MCF 10A (cell line): Measurements from ENCODE around the gene RBM20. TPM values are rescaled to one million over a fixed set of nuclear protein-coding genes. Genes with fewer than 3 reads are reported as not detected.
"Not testable (repeated sequence)": the region's sequence is repeated elsewhere in the genome, so short reads cannot be mapped to it uniquely, and the experiment has no call there.

ENCODE experiments used
- BruUV-seq: library from RNA; stranded (reverse); fragments of 400-500 nt; replicated peaks from 2 replicates; lab custom pipeline; 2021; lab: Mats Ljungman, UMichigan
- CTCF ChIA-PET: fragments of 300-600 bp; sonication (Branson Sonifier 250); formaldehyde crosslinking; extraction: SDS; loops from one replicate; lab custom pipeline; 2021; ENCODE audit warnings: antibody characterized with exemption, inconsistent platforms; lab: Yijun Ruan, JAX
- POLR2A ChIA-PET: fragments of 300-600, 350-650 bp; sonication (Branson Sonifier 250); formaldehyde crosslinking; extraction: SDS; loops from one replicate; lab custom pipeline; 2020; ENCODE audit warnings: antibody characterized with exemption, inconsistent platforms; lab: Yijun Ruan, JAX
- DNase-seq: peaks from one replicate; pipeline ENCODE4 v3.0.0-alpha.2; 2018; ENCODE audit not compliant: unreplicated experiment
- H3K27ac Mint-ChIP-seq: one replicate; pipeline ENCODE4 v1.8.0; 2022; ENCODE audit warnings: mild to moderate bottlenecking, low read depth, mixed read lengths; ENCODE audit not compliant: unreplicated experiment
- H3K27me3 Mint-ChIP-seq: one replicate; pipeline ENCODE4 v1.8.0; 2022; ENCODE audit warnings: mixed read lengths; ENCODE audit not compliant: insufficient read depth, unreplicated experiment
- H3K36me3 Mint-ChIP-seq: one replicate; pipeline ENCODE4 v1.8.0; 2022; ENCODE audit warnings: mild to moderate bottlenecking, moderate library complexity, mixed read lengths; ENCODE audit not compliant: insufficient read depth, unreplicated experiment
- H3K4me1 Mint-ChIP-seq: one replicate; pipeline ENCODE4 v1.8.0; 2022; ENCODE audit warnings: mixed read lengths; ENCODE audit not compliant: insufficient read depth, unreplicated experiment
- H3K4me3 Mint-ChIP-seq: one replicate; pipeline ENCODE4 v1.8.0; 2022; ENCODE audit warnings: mild to moderate bottlenecking, moderate library complexity, mixed read lengths; ENCODE audit not compliant: unreplicated experiment
- H3K9me3 Mint-ChIP-seq: one replicate; pipeline ENCODE4 v1.8.0; 2022; ENCODE audit warnings: mixed read lengths; ENCODE audit not compliant: unreplicated experiment
- intact Hi-C: fragments of 100-400 bp; cut with micrococcal nuclease; formaldehyde crosslinking; loops from 2 replicates; pipeline ENCODE4 v1.14.1; 2022
- total RNA-seq: library from RNA; stranded (reverse); gene quantifications from 2 replicates; pipeline ENCODE4 v1.2.3, GENCODE V29; 2022
- TF ChIP-seq, protein P1 (sequence below): fragments of 200-600 bp; IDR thresholded peaks from one replicate; pipeline ENCODE4 v1.8.0; 2022; ENCODE audit warnings: antibody characterized with exemption, mild to moderate bottlenecking; ENCODE audit not compliant: unreplicated experiment

RBM20 gene
- total RNA-seq, 1 experiment from 2014 or later: not detected

DNA sequence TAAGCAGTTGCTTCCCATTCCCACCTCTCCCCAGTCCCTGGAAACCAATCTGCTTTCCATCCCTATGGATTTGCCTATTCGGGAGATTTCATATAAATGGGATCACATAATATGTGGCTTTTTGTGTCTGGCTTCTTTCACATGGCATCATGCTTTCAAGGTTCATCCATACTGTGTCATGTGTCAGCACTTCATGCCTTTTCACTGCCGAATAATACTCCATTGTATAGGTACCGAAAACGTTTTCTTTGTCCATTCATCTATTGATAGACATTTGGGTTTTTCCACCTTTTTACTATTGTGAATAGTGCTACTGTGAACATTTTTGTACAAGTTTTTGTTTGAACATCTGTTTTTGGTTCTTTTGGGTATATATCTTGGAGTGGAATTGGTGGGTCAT, 12.5 kb downstream of the RBM20 start:
- Mint-ChIP-seq H3K4me1 (no peaks in the 10 kb centered on the region), H3K9me3 (no peaks in the 10 kb centered on the region), H3K27me3 (peaks cover 12% of the 10 kb centered on the region), H3K36me3 (no peaks in the 10 kb centered on the region), H3K4me3 (no peak overlapping the region), H3K27ac (no peak overlapping the region)
- TF ChIP-seq, protein P1, sequence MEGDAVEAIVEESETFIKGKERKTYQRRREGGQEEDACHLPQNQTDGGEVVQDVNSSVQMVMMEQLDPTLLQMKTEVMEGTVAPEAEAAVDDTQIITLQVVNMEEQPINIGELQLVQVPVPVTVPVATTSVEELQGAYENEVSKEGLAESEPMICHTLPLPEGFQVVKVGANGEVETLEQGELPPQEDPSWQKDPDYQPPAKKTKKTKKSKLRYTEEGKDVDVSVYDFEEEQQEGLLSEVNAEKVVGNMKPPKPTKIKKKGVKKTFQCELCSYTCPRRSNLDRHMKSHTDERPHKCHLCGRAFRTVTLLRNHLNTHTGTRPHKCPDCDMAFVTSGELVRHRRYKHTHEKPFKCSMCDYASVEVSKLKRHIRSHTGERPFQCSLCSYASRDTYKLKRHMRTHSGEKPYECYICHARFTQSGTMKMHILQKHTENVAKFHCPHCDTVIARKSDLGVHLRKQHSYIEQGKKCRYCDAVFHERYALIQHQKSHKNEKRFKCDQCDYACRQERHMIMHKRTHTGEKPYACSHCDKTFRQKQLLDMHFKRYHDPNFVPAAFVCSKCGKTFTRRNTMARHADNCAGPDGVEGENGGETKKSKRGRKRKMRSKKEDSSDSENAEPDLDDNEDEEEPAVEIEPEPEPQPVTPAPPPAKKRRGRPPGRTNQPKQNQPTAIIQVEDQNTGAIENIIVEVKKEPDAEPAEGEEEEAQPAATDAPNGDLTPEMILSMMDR: no peak
- no peak for DNase-seq
- CTCF ChIA-PET: interaction anchor here (1.5 kb wide), 1 partner anchor 12 kb away, joined by 3 read pairs; no protein-coding TSS in a partner anchor
- BruUV-seq: no TSS peak
- intact Hi-C loops: no loop called here
- POLR2A ChIA-PET: no interaction called here

DNA sequence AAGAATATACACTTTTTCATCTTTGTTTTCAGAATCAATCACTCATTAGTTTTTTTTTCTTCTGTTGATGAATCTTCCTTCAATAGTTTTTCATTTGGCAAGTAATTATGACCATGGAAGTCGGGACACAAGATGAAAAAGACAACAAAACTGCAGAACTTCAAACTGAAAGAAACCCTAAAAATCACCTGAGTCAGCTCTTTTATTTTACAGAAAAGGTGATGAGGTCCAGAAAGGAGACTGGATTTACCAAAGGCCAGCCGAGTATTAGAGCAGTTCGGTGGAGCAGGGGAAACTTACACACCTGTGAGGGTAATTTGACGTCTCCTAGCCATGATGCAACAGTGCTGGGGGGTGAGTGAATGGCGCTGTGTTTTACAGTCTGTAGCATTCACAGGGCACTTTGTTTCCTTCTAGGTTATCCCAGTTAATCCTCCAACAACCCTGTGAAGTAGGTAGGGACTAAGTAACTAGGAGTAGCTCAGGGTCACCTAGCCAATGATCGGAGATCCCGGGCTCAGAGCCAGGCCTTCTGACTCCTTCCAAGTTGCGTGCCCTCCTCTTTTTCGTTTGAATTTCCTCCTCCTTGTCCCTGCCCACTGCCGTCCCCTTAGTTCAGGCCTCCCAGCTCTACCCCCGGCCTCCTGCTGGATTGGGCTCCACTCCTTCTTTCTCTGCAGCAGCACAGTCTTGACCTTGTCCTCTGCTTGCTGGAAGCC, 14.0 kb downstream of the RBM20 start:
- intact Hi-C loops: no loop called here
- BruUV-seq: no TSS peak
- TF ChIP-seq, protein P1: no peak
- H3K4me1 Mint-ChIP-seq: no peaks in the 10 kb centered on the region
- CTCF ChIA-PET: interaction anchor here (0.7 to 3.1 kb wide), 4 partner anchors 9 to 88 kb away, joined by 3 to 27 read pairs (median 5); no protein-coding TSS in a partner anchor
- H3K27ac Mint-ChIP-seq: no peak overlapping the region
- POLR2A ChIA-PET: interaction anchor here (0.5 to 1.3 kb wide), 2 partner anchors 14 to 215 kb away, joined by 3 to 5 read pairs; no protein-coding TSS in a partner anchor
- no peak overlapping the region for H3K4me3 Mint-ChIP-seq
- peaks cover 5% of the 10 kb centered on the region for H3K27me3 Mint-ChIP-seq
- no peaks in the 10 kb centered on the region for H3K36me3 Mint-ChIP-seq
- H3K9me3 Mint-ChIP-seq: no peaks in the 10 kb centered on the region
- DNase-seq: no peak

DNA sequence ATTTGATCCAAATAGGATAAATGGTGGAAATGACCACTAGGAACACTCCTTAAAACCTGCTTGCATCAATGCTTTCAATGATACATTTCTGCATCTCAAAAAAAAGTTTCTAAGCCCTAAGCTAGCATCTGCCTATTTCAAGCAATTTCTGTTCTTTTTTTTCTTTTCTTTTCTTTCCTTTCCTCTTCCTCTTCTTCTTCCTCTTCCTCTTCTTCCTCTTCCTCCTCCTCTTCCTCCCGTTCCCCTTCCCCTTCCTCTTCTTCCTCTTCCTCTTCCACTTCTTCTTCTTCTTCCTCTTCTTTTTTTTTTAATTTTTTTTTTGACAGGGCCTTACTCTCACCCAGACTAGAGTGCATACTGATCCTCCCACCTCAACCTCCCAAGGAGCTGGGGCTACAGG, 15.4 kb downstream of the RBM20 start:
- intact Hi-C loops: no loop called here
- H3K9me3 Mint-ChIP-seq: no peaks in the 10 kb centered on the region
- H3K27ac Mint-ChIP-seq: no peak overlapping the region
- TF ChIP-seq, protein P1: no peak
- H3K4me3 Mint-ChIP-seq: no peak overlapping the region
- POLR2A ChIA-PET: no interaction called here
- peaks cover under 1% of the 10 kb centered on the region for H3K4me1 Mint-ChIP-seq
- no peaks in the 10 kb centered on the region for H3K27me3 Mint-ChIP-seq
- BruUV-seq: no TSS peak
- no peaks in the 10 kb centered on the region for H3K36me3 Mint-ChIP-seq
- CTCF ChIA-PET: interaction anchor here (0.7 to 3.1 kb wide), 2 partner anchors 12 to 1457 kb away, joined by 3 to 27 read pairs; no protein-coding TSS in a partner anchor
- DNase-seq: no peak

DNA sequence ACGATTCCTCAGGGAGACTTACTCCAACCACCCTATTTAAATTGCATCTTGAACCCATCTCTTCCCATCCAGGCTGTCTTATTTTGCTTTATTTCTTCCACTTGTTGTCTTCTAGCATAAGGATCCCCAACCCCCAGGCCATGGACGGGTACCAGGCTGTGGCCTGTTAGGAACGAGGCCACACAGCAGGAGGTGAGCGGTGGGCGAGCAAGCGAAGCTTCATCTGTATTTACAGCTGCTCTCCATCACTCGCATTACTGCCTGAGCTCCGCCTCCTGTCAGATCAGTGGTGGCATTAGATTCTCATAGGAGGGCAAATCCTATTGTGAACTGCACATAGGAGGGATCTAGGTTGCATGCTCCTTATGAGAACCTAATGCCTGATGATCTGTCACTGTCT, 16.2 kb downstream of the RBM20 start:
- H3K36me3 Mint-ChIP-seq, H3K4me1 Mint-ChIP-seq, DNase-seq, H3K27ac Mint-ChIP-seq, H3K27me3 Mint-ChIP-seq, H3K4me3 Mint-ChIP-seq, H3K9me3 Mint-ChIP-seq, intact Hi-C loops, BruUV-seq: not testable (repeated sequence)
- POLR2A ChIA-PET: interaction anchor here (0.6 kb wide), 1 partner anchor 10 kb away, joined by 4 read pairs; no protein-coding TSS in a partner anchor
- CTCF ChIA-PET: interaction anchor here (3.1 kb wide), 1 partner anchor 11 kb away, joined by 27 read pairs; no protein-coding TSS in a partner anchor
